ENCODE data around the gene TMEM25. TPM values are rescaled to one million over a fixed set of nuclear protein-coding genes. Genes with fewer than 3 reads are reported as not detected.
"Not testable (repeated sequence)": the region's sequence is repeated elsewhere in the genome, so short reads cannot be mapped to it uniquely, and the experiment has no call there.

The TMEM25 gene
- total RNA-seq, 1 experiment from 2014 or later = 63.1 TPM

- Histone ChIP-seq H3K27me3 (replicated peaks; ENCODE audit: control insufficient read depth, insufficient read depth, low read length) (no peaks in the 10 kb centered on the region), H3K36me3 (ENCODE audit: control insufficient read depth, insufficient read depth, low read length) (no peaks in the 10 kb centered on the region), H3K9me3 (no peaks in the 10 kb centered on the region), H3K4me3 (ENCODE audit: low read depth, low read length) (0 out of 2 replicates have a peak overlapping the region, but pooled peaks have one; percentile 6), H3K4me1 (no peaks in the 10 kb centered on the region)
- no peak for TF ChIP-seq CTCF (IDR thresholded peaks at IDR 0.05; ENCODE audit: insufficient read depth in 1 of 2, low read depth in 1 of 2, low read length in 1 of 2, severe bottlenecking in 1 of 2, unreplicated experiment in 1 of 2)
- BruUV-seq (replicated peaks) = no TSS peak
- CTCF ChIA-PET = no interaction called here
- peak overlapping the region; percentile 95 for H3K4me3 Mint-ChIP-seq (ENCODE audit: unreplicated experiment)
- no peaks in the 10 kb centered on the region for H3K9me3 Mint-ChIP-seq (ENCODE audit: unreplicated experiment)
- no peaks in the 10 kb centered on the region for H3K36me3 Mint-ChIP-seq (ENCODE audit: insufficient read depth, unreplicated experiment)
- H3K4me1 Mint-ChIP-seq (ENCODE audit: low read depth, unreplicated experiment) = peaks cover 9% of the 10 kb centered on the region
- POLR2A ChIA-PET = interaction anchor here (0.6 kb wide), 1 partner anchor 324 kb away, joined by 3 read pairs; no protein-coding TSS in a partner anchor
- DNase-seq = no peak
- H3K27ac Mint-ChIP-seq (ENCODE audit: unreplicated experiment) = no peak overlapping the region
- intact Hi-C loops (cut with micrococcal nuclease; ENCODE audit: unreplicated experiment) = loop anchor here (5.0 to 10.0 kb wide), 2 partner anchors 50 to 163 kb away; partner anchors contain the start of gene ATP5MG
- no peaks in the 10 kb centered on the region for H3K27me3 Mint-ChIP-seq (ENCODE audit: insufficient read depth, unreplicated experiment)
These were observed 34.1 kb downstream of the TMEM25 start for GRCh38 chr11:118565051-118565450.

- DNase-seq = no peak
- no TSS peak for BruUV-seq (replicated peaks)
- H3K9me3 Mint-ChIP-seq (ENCODE audit: unreplicated experiment) = no peaks in the 10 kb centered on the region
- Histone ChIP-seq H3K27me3 (replicated peaks; ENCODE audit: control insufficient read depth, insufficient read depth, low read length) (no peaks in the 10 kb centered on the region), H3K9me3 (no peaks in the 10 kb centered on the region), H3K4me1 (peaks cover 18% of the 10 kb centered on the region; the same call in 1 of the 2 replicates), H3K4me3 (ENCODE audit: low read depth, low read length) (no peak overlapping the region), H3K36me3 (ENCODE audit: control insufficient read depth, insufficient read depth, low read length) (no peaks in the 10 kb centered on the region)
- POLR2A ChIA-PET = interaction anchor here (0.6 kb wide), 1 partner anchor 426 kb away, joined by 3 read pairs; no protein-coding TSS in a partner anchor
- intact Hi-C loops (cut with micrococcal nuclease; ENCODE audit: unreplicated experiment) = loop anchor here (5.0 to 10.0 kb wide), 2 partner anchors 55 to 167 kb away; partner anchors contain the start of gene ATP5MG
- CTCF ChIA-PET = interaction anchor here (0.6 to 0.7 kb wide), 3 partner anchors 24 to 390 kb away, joined by 3 to 7 read pairs (median 3); no protein-coding TSS in a partner anchor
- H3K4me1 Mint-ChIP-seq (ENCODE audit: low read depth, unreplicated experiment) = peaks cover 17% of the 10 kb centered on the region
- H3K4me3 Mint-ChIP-seq (ENCODE audit: unreplicated experiment) = no peak overlapping the region
- no peaks in the 10 kb centered on the region for H3K27me3 Mint-ChIP-seq (ENCODE audit: insufficient read depth, unreplicated experiment)
- H3K27ac Mint-ChIP-seq (ENCODE audit: unreplicated experiment) = no peak overlapping the region
- no peak for TF ChIP-seq CTCF (IDR thresholded peaks at IDR 0.05; ENCODE audit: insufficient read depth in 1 of 2, low read depth in 1 of 2, low read length in 1 of 2, severe bottlenecking in 1 of 2, unreplicated experiment in 1 of 2)
- peaks cover 12% of the 10 kb centered on the region for H3K36me3 Mint-ChIP-seq (ENCODE audit: insufficient read depth, unreplicated experiment)
These were observed 38.7 kb downstream of the TMEM25 start for GRCh38 chr11:118569670-118570069.

GRCh38 chr11:118570787-118571186 lies 39.8 kb downstream of the TMEM25 start:
- H3K27me3 ChIP-seq (replicated peaks; ENCODE audit: control insufficient read depth, insufficient read depth, low read length) = no peaks in the 10 kb centered on the region
- H3K9me3 Mint-ChIP-seq (ENCODE audit: unreplicated experiment) = no peaks in the 10 kb centered on the region
- H3K4me3 ChIP-seq (ENCODE audit: low read depth, low read length) = no peak overlapping the region
- H3K27me3 Mint-ChIP-seq (ENCODE audit: insufficient read depth, unreplicated experiment) = no peaks in the 10 kb centered on the region
- peaks cover 12% of the 10 kb centered on the region for H3K4me1 Mint-ChIP-seq (ENCODE audit: low read depth, unreplicated experiment)
- ChIA-PET CTCF (no interaction called here), POLR2A (no interaction called here)
- H3K4me3 Mint-ChIP-seq (ENCODE audit: unreplicated experiment) = no peak overlapping the region
- no peak for DNase-seq
- no peak overlapping the region for H3K27ac Mint-ChIP-seq (ENCODE audit: unreplicated experiment)
- H3K36me3 ChIP-seq (ENCODE audit: control insufficient read depth, insufficient read depth, low read length) = no peaks in the 10 kb centered on the region
- intact Hi-C loops (cut with micrococcal nuclease; ENCODE audit: unreplicated experiment) = no loop called here
- BruUV-seq (replicated peaks) = no TSS peak
- no peak for TF ChIP-seq CTCF (IDR thresholded peaks at IDR 0.05; ENCODE audit: insufficient read depth in 1 of 2, low read depth in 1 of 2, low read length in 1 of 2, severe bottlenecking in 1 of 2, unreplicated experiment in 1 of 2)
- peaks cover 23% of the 10 kb centered on the region for H3K36me3 Mint-ChIP-seq (ENCODE audit: insufficient read depth, unreplicated experiment)
- peaks cover 18% of the 10 kb centered on the region; the same call in 1 of the 2 replicates for H3K4me1 ChIP-seq
- H3K9me3 ChIP-seq = no peaks in the 10 kb centered on the region

DNA sequence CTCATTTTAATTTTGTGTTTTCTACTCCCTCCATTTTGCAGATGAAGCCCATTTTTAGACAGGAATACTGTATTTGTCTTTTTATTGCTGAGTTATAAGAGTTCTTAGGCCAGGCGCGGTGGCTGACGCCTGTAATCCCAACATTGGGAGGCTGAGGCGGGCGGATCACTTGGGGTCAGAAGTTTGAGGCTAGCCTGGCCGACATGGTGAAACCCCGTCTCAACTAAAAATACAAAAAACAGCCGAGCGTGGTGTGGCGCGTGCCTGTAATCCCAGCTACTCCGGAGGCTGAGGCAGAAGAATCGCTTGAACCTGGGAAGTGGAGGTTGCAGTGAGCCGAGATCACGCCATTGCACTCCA lies 40.7 kb downstream of the TMEM25 start:
- H3K9me3 Mint-ChIP-seq (ENCODE audit: unreplicated experiment); H3K27me3 Mint-ChIP-seq (ENCODE audit: insufficient read depth, unreplicated experiment); H3K36me3 ChIP-seq (ENCODE audit: control insufficient read depth, insufficient read depth, low read length); intact Hi-C loops (cut with micrococcal nuclease; ENCODE audit: unreplicated experiment); H3K9me3 ChIP-seq; H3K27me3 ChIP-seq (replicated peaks; ENCODE audit: control insufficient read depth, insufficient read depth, low read length): not testable (repeated sequence)
- peaks cover 32% of the 10 kb centered on the region for H3K36me3 Mint-ChIP-seq (ENCODE audit: insufficient read depth, unreplicated experiment)
- DNase-seq = peak in 1 of 2 experiments; percentile 29
- ChIA-PET CTCF (interaction anchor here (0.7 to 2.5 kb wide), 4 partner anchors 50 to 96 kb away, joined by 3 to 9 read pairs (median 6); no protein-coding TSS in a partner anchor), POLR2A (interaction anchor here (0.6 kb wide), 1 partner anchor 468 kb away, joined by 5 read pairs; no protein-coding TSS in a partner anchor)
- BruUV-seq (replicated peaks) = TSS peak; percentile 82
- peak overlapping the region; percentile 87 for H3K4me3 ChIP-seq (ENCODE audit: low read depth, low read length)
- peaks cover 12% of the 10 kb centered on the region for H3K4me1 Mint-ChIP-seq (ENCODE audit: low read depth, unreplicated experiment)
- H3K4me1 ChIP-seq = peaks cover 18% of the 10 kb centered on the region; the same call in 1 of the 2 replicates
- peak overlapping the region; percentile 80 for H3K4me3 Mint-ChIP-seq (ENCODE audit: unreplicated experiment)
- peak overlapping the region; percentile 72 for H3K27ac Mint-ChIP-seq (ENCODE audit: unreplicated experiment)

Data from Caco-2 (cell line).